GM11168 (cell line): ENCODE results near the gene SMG5.
"Not testable (repeated sequence)": the region's sequence is repeated elsewhere in the genome, so short reads cannot be mapped to it uniquely, and the experiment has no call there.

Experiments used
- in situ Hi-C: fragments of 300-500 bp; cut with MboI; formaldehyde crosslinking; loops from one replicate; pipeline ENCODE4 v1.12.0; 2022; ENCODE audit warnings: low sequenced_read_pairs; ENCODE audit not compliant: unreplicated experiment

The SMG5 gene

GRCh38 chr1:156282479-156283222 is at the start of gene SMG5:
Gene SMG5, minus strand, starts transcription at chr1:156282825. Its CDS starts 145 bp downstream, at chr1:156282680.
- in situ Hi-C loops = no loop called here

- in situ Hi-C loops = not testable (repeated sequence)
Measured at GRCh38 chr1:156323179-156323578, 40.6 kb upstream of the SMG5 start.

GRCh38 chr1:156320560-156320959 is 37.9 kb upstream of the SMG5 start:
- in situ Hi-C loops = no loop called here

- in situ Hi-C loops = no loop called here
Measured at GRCh38 chr1:156319664-156320063, 37.0 kb upstream of the SMG5 start.

GRCh38 chr1:156316909-156317308 is 34.3 kb upstream of the SMG5 start:
- in situ Hi-C loops = no loop called here

GRCh38 chr1:156310962-156311361 is 28.3 kb upstream of the SMG5 start:
- in situ Hi-C loops = no loop called here

- in situ Hi-C loops = no loop called here
Measured at GRCh38 chr1:156308078-156308477, 25.5 kb upstream of the SMG5 start.

- in situ Hi-C loops = no loop called here
Measured at GRCh38 chr1:156305215-156305614, 22.6 kb upstream of the SMG5 start.

GRCh38 chr1:156303241-156303640 is 20.6 kb upstream of the SMG5 start:
- in situ Hi-C loops = no loop called here

- in situ Hi-C loops = no loop called here
Measured at GRCh38 chr1:156298852-156299357, 16.3 kb upstream of the SMG5 start, which contains the start of gene VHLL. Gene VHLL, minus strand, starts transcription at chr1:156299307. Its CDS starts 118 bp downstream, at chr1:156299189.

GRCh38 chr1:156295391-156295947 is 12.8 kb upstream of the SMG5 start, which contains the start of gene GLMP:
Gene GLMP, minus strand, starts transcription at chr1:156295679. Its CDS starts 34 bp downstream, at chr1:156295645.
- in situ Hi-C loops = no loop called here

GRCh38 chr1:156293895-156294294 is 11.3 kb upstream of the SMG5 start:
- in situ Hi-C loops = no loop called here

GRCh38 chr1:156293098-156293434 is 10.4 kb upstream of the SMG5 start:
- in situ Hi-C loops = no loop called here

GRCh38 chr1:156291226-156292061 is 8.8 kb upstream of the SMG5 start:
- in situ Hi-C loops = no loop called here

- in situ Hi-C loops = no loop called here
Measured at GRCh38 chr1:156289857-156290256, 7.2 kb upstream of the SMG5 start.

GRCh38 chr1:156286061-156286460 is 3.4 kb upstream of the SMG5 start:
- in situ Hi-C loops = no loop called here

- in situ Hi-C loops = no loop called here
Measured at GRCh38 chr1:156285437-156285836, 2.8 kb upstream of the SMG5 start.

GRCh38 chr1:156284757-156285156 is 2.1 kb upstream of the SMG5 start:
- in situ Hi-C loops = no loop called here

- in situ Hi-C loops = no loop called here
Measured at GRCh38 chr1:156284112-156284511, 1.5 kb upstream of the SMG5 start, which contains the start of gene TMEM79. Gene TMEM79, plus strand, starts transcription at chr1:156284325. Its CDS starts 902 bp downstream, at chr1:156285227.

- in situ Hi-C loops = no loop called here
Measured at GRCh38 chr1:156283521-156283920, 896 bp upstream of the SMG5 start.
